Trophoblast cell (in vitro differentiated cells and primary cell): ENCODE measurements around the gene BOK.

Source experiments
- DNase-seq, 2 donors: peaks; one replicate each; pipeline ENCODE4 v3.0.0-alpha.2; 2016
- H2AFZ ChIP-seq: 2 replicates; pipeline ENCODE4 v1.6.1; 2013; ENCODE audit warnings: low read length, moderate library complexity, mild to moderate bottlenecking; ENCODE audit not compliant: insufficient read depth, poor library complexity
- H2AK5ac ChIP-seq: 2 replicates; pipeline ENCODE4 v1.6.1; 2013; ENCODE audit warnings: mild to moderate bottlenecking, low read length
- H2BK120ac ChIP-seq: 2 replicates; pipeline ENCODE4 v1.6.1; 2013; ENCODE audit warnings: low read length, mild to moderate bottlenecking, moderate library complexity; ENCODE audit not compliant: insufficient read depth, poor library complexity
- H2BK12ac ChIP-seq: 2 replicates; pipeline ENCODE4 v1.6.1; 2013; ENCODE audit warnings: mild to moderate bottlenecking, low read length, moderate library complexity
- H2BK5ac ChIP-seq: 2 replicates; pipeline ENCODE4 v1.6.1; 2013; ENCODE audit warnings: low read length, low read depth, moderate library complexity, mild to moderate bottlenecking; ENCODE audit not compliant: poor library complexity
- H3K14ac ChIP-seq: 2 replicates; pipeline ENCODE4 v1.6.1; 2013; ENCODE audit warnings: mild to moderate bottlenecking, low read length
- H3K18ac ChIP-seq: 2 replicates; pipeline ENCODE4 v1.6.1; 2013; ENCODE audit warnings: mild to moderate bottlenecking, low read length
- H3K23ac ChIP-seq: 2 replicates; pipeline ENCODE4 v1.6.1; 2013; ENCODE audit warnings: low read length
- H3K27ac ChIP-seq: 2 replicates; pipeline ENCODE4 v1.5.1; 2013; ENCODE audit warnings: low read depth, mild to moderate bottlenecking, inconsistent platforms, low read length, moderate library complexity
- H3K27me3 ChIP-seq: 2 replicates; pipeline ENCODE4 v1.6.1; 2013; ENCODE audit warnings: inconsistent platforms, mild to moderate bottlenecking, low read length, moderate library complexity; ENCODE audit not compliant: insufficient read depth
- H3K36me3 ChIP-seq, 2 experiments: 1 replicate in 1 of 2; 2 replicates in 1 of 2; pipeline ENCODE4 v1.6.1; 2013; ENCODE audit warnings: low read length in 2 of 2, mild to moderate bottlenecking in 2 of 2, moderate library complexity in 1 of 2; ENCODE audit not compliant: insufficient read depth in 2 of 2, control insufficient read depth in 1 of 2
- H3K4ac ChIP-seq: 2 replicates; pipeline ENCODE4 v1.6.1; 2013; ENCODE audit warnings: low read depth, mild to moderate bottlenecking, low read length, moderate library complexity
- H3K4me1 ChIP-seq, 2 experiments: 1 replicate in 1 of 2; 2 replicates in 1 of 2; pipeline ENCODE4 v1.6.1; 2013; ENCODE audit warnings: low read length in 2 of 2, mild to moderate bottlenecking in 2 of 2, moderate library complexity in 1 of 2; ENCODE audit not compliant: insufficient read depth in 2 of 2, control insufficient read depth in 1 of 2
- H3K4me2 ChIP-seq: 2 replicates; pipeline ENCODE4 v1.6.1; 2013; ENCODE audit warnings: inconsistent platforms, mild to moderate bottlenecking, low read length, moderate library complexity
- H3K4me3 ChIP-seq: 2 replicates; pipeline ENCODE4 v1.5.1; 2013; ENCODE audit warnings: mild to moderate bottlenecking, low read depth, low read length, inconsistent platforms
- H3K79me1 ChIP-seq: one replicate; pipeline ENCODE4 v1.6.1; 2013; ENCODE audit warnings: low read length
- H3K79me2 ChIP-seq: 2 replicates; pipeline ENCODE4 v1.6.1; 2013; ENCODE audit warnings: low read length, mild to moderate bottlenecking; ENCODE audit not compliant: control insufficient read depth, insufficient read depth, poor library complexity
- H3K9ac ChIP-seq: 2 replicates; pipeline ENCODE4 v1.6.1; 2013; ENCODE audit warnings: mild to moderate bottlenecking, low read length
- H3K9me3 ChIP-seq: 2 replicates; pipeline ENCODE4 v1.6.1; 2013; ENCODE audit warnings: low read depth, mild to moderate bottlenecking, control low read depth, inconsistent platforms, low read length; ENCODE audit not compliant: insufficient read depth
- H4K12ac ChIP-seq: 2 replicates; pipeline ENCODE4 v1.6.1; 2013; ENCODE audit warnings: low read depth, mild to moderate bottlenecking, low read length, moderate library complexity
- H4K8ac ChIP-seq: 2 replicates; pipeline ENCODE4 v1.6.1; 2013; ENCODE audit warnings: low read depth, mild to moderate bottlenecking, low read length, moderate library complexity
- H4K91ac ChIP-seq: one replicate; pipeline ENCODE4 v1.6.1; 2013; ENCODE audit warnings: low read depth, mild to moderate bottlenecking, low read length, moderate library complexity
- WGBS: extraction: QIAGEN DNeasy Blood & Tissue Kit; methylation state at CpG from one replicate; pipeline ENCODE4 v1.1.7; 2013; ENCODE audit warnings: missing lambda C conversion rate; ENCODE audit not compliant: insufficient read length, insufficient coverage; ENCODE audit errors: extremely low coverage; 5-methylcytosine and 5-hydroxymethylcytosine counted together

BOK gene

DNA sequence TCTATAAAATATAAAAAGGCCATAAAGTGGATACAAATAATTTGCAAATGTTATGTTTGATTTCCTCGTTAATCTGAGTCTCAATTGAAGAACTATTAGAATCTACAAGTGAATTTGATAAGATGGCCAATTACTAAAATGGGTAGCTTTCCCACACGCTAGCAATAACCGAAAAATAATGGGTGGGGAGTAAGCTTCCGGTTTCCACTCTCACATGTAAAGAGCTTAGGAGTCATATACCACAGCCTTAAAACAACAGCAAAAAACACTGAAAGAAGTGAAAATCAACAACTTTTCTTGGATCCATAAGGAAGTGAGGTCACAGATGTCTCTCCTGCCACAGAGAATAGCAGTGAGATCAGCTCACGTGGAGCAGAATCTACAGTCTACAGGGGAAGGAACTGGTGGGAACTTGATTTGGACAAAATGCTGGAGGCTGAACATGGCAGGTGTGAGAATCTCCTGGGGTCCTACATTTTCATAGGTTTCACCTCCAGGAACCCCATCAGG, 59.8 kb downstream of the BOK start:
- no peak overlapping the region for H2AK5ac ChIP-seq
- no peak for DNase-seq
- peaks cover 0 to 4% of the 10 kb centered on the region in 2 experiments for H3K4me1 ChIP-seq
- H3K4ac ChIP-seq: no peak overlapping the region
- WGBS: no CpG with 5 or more reads among the region's 5 CpGs
- no peak overlapping the region for H3K18ac ChIP-seq
- H2BK120ac ChIP-seq: no peak overlapping the region
- H2BK5ac ChIP-seq: no peak overlapping the region
- H4K8ac ChIP-seq: no peak overlapping the region
- no peak overlapping the region for H3K23ac ChIP-seq
- no peak overlapping the region for H2BK12ac ChIP-seq
- H3K14ac ChIP-seq: no peak overlapping the region
- H4K91ac ChIP-seq: no peak overlapping the region
- no peak overlapping the region for H3K4me3 ChIP-seq
- no peak overlapping the region for H2AFZ ChIP-seq
- H3K27ac ChIP-seq: no peak overlapping the region
- H3K27me3 ChIP-seq: no peaks in the 10 kb centered on the region
- H3K36me3 ChIP-seq: peaks cover 10 to 13% of the 10 kb centered on the region in 2 experiments
- no peak overlapping the region for H4K12ac ChIP-seq
- H3K4me2 ChIP-seq: no peak overlapping the region
- no peaks in the 10 kb centered on the region for H3K79me2 ChIP-seq
- H3K9me3 ChIP-seq: peaks cover 5% of the 10 kb centered on the region
- H3K79me1 ChIP-seq: no peaks in the 10 kb centered on the region
- no peak overlapping the region for H3K9ac ChIP-seq

DNA sequence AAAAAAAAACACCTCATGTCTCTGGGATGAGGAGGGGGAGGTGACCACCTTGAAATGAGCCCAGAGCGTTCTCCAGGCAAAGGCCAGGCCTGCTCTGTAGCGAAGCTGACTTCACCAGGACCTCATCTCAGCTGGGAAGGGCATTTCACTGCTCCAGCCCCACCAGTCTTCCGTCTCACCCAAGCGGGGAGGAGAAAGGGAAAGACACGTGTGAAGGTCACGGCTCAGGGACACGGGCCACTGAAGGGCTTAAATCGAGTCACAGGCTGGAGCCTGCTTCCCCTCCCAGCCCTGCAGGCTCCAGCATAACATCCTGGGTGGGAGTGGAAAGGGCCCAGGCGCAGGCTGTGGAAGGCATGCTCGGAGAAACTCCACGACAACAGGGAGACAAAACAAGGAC, 60.3 kb downstream of the BOK start:
- DNase-seq: no peak
- H2BK120ac ChIP-seq: no peak overlapping the region
- no peak overlapping the region for H2BK5ac ChIP-seq
- H4K91ac ChIP-seq: no peak overlapping the region
- no peak overlapping the region for H2BK12ac ChIP-seq
- WGBS: no CpG with 5 or more reads among the region's 11 CpGs
- no peak overlapping the region for H3K14ac ChIP-seq
- H3K4me2 ChIP-seq: no peak overlapping the region
- H3K4me1 ChIP-seq: peaks cover 0 to 4% of the 10 kb centered on the region in 2 experiments
- no peaks in the 10 kb centered on the region for H3K79me1 ChIP-seq
- no peak overlapping the region for H4K8ac ChIP-seq
- H2AFZ ChIP-seq: no peak overlapping the region
- no peak overlapping the region for H3K27ac ChIP-seq
- no peaks in the 10 kb centered on the region for H3K79me2 ChIP-seq
- no peak overlapping the region for H2AK5ac ChIP-seq
- H3K18ac ChIP-seq: no peak overlapping the region
- H3K4me3 ChIP-seq: no peak overlapping the region
- H3K36me3 ChIP-seq: peaks cover 10 to 12% of the 10 kb centered on the region in 2 experiments
- no peak overlapping the region for H3K4ac ChIP-seq
- no peak overlapping the region for H3K23ac ChIP-seq
- H3K9me3 ChIP-seq: peaks cover 5% of the 10 kb centered on the region
- H3K27me3 ChIP-seq: no peaks in the 10 kb centered on the region
- H4K12ac ChIP-seq: no peak overlapping the region
- H3K9ac ChIP-seq: no peak overlapping the region

DNA sequence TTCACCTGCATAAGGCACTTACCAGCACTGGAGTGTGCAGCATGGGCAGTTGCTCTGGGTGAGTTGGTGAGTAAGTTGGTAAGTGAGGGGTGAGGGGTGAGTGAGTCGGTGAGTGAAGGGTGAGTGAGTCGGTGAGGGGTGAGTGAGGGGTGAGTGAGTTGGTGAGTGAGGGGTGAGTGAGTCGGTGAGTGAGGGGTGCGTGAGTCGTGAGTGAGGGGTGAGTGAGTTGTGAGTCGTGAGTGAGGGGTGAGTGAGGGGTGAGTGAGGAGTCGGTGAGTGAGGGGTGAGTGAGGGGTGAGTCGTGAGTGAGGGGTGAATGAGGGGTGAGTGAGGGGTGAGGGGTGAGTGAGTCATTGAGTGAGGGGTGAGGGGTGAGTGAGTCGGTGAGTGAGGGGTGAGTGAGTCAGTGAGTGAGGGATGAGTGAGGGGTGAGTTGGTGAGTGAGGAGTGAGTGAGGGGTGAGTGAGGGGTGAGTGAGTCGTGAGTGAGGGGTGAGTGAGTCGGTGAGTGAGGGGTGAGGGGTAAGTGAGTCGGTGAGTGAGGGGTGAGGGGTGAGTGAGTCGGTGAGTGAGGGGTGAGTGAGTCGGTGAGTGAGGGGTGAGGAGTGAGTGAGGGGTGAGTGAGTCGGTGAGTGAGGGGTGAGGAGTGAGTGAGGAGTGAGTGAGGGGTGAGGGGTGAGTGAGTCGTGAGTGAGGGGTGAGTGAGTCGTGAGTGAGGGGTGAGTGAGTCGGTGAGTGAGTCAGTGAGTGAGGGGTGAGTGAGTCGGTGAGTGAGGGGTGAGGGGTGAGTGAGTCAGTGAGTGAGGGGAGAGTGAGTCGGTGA, 61.3 kb downstream of the BOK start:
- no peak overlapping the region for H4K8ac ChIP-seq
- no peak overlapping the region for H3K4me2 ChIP-seq
- no peak overlapping the region for H3K4ac ChIP-seq
- no peak overlapping the region for H3K9ac ChIP-seq
- peaks cover 5% of the 10 kb centered on the region for H3K9me3 ChIP-seq
- H3K18ac ChIP-seq: no peak overlapping the region
- no peak overlapping the region for H4K12ac ChIP-seq
- no peaks in the 10 kb centered on the region for H3K79me2 ChIP-seq
- H3K27ac ChIP-seq: no peak overlapping the region
- no peak overlapping the region for H2AFZ ChIP-seq
- H3K4me3 ChIP-seq: no peak overlapping the region
- no peak overlapping the region for H3K23ac ChIP-seq
- H4K91ac ChIP-seq: no peak overlapping the region
- DNase-seq: no peak
- H3K14ac ChIP-seq: no peak overlapping the region
- peaks cover 10 to 12% of the 10 kb centered on the region in 2 experiments for H3K36me3 ChIP-seq
- H3K27me3 ChIP-seq: no peaks in the 10 kb centered on the region
- H2AK5ac ChIP-seq: no peak overlapping the region
- no peaks in the 10 kb centered on the region for H3K79me1 ChIP-seq
- no peak overlapping the region for H2BK5ac ChIP-seq
- H2BK120ac ChIP-seq: no peak overlapping the region
- H3K4me1 ChIP-seq: peaks cover 0 to 4% of the 10 kb centered on the region in 2 experiments
- no peak overlapping the region for H2BK12ac ChIP-seq
- WGBS: 100% methylated on average over 11 of the region's 20 CpGs

DNA sequence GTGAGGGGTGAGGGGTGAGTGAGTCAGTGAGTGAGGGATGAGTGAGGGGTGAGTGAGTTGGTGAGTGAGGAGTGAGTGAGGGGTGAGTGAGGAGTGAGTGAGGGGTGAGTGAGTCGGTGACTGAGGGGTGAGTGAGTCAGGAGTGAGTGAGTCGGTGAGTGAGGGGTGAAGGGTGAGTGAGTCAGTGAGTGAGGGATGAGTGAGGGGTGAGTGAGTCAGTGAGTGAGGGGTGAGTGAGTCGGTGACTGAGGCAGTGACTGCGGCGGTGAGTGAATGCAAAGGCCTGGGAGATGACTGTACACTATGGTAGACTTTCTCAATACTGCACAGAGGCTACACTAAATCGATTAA, 61.8 kb downstream of the BOK start:
- Histone ChIP-seq H4K12ac (no peak overlapping the region), H3K4ac (no peak overlapping the region), H3K36me3 (peaks cover 10 to 12% of the 10 kb centered on the region in 2 experiments), H3K27me3 (no peaks in the 10 kb centered on the region), H4K8ac (no peak overlapping the region), H3K4me3 (no peak overlapping the region), H2BK12ac (no peak overlapping the region), H3K4me2 (no peak overlapping the region), H2AK5ac (no peak overlapping the region), H2BK120ac (no peak overlapping the region), H3K79me2 (no peaks in the 10 kb centered on the region), H4K91ac (no peak overlapping the region), H3K14ac (no peak overlapping the region), H3K9me3 (peaks cover 5% of the 10 kb centered on the region), H2AFZ (no peak overlapping the region), H3K23ac (no peak overlapping the region), H2BK5ac (no peak overlapping the region), H3K27ac (no peak overlapping the region), H3K9ac (no peak overlapping the region), H3K4me1 (peaks cover 0 to 4% of the 10 kb centered on the region in 2 experiments), H3K79me1 (no peaks in the 10 kb centered on the region), H3K18ac (no peak overlapping the region)
- peak; percentile 6 to 17 for DNase-seq
- 100% methylated on average over 1 of the region's 6 CpGs for WGBS
